H1 (cell line): Measurements from ENCODE around the gene PSMF1. TPM values are rescaled to one million over a fixed set of nuclear protein-coding genes. Genes with fewer than 3 reads are reported as not detected.

Source experiments
- JUN ChIP-seq: IDR thresholded peaks from 2 replicates; pipeline ENCODE4 v1.6.1; 2011; ENCODE audit warnings: low read depth, mild to moderate bottlenecking, improper control_type of control experiment, low read length
- NANOG ChIP-seq: IDR thresholded peaks from 2 replicates; pipeline ENCODE4 v1.6.1; 2011; ENCODE audit warnings: low read length, low read depth, mild to moderate bottlenecking, inconsistent platforms; ENCODE audit not compliant: insufficient read depth, poor library complexity, severe bottlenecking
- ZNF274 ChIP-seq: IDR thresholded peaks from 2 replicates; pipeline ENCODE4 v1.7.0; 2012; ENCODE audit warnings: low read length, borderline replicate concordance; ENCODE audit errors: extremely low read depth
- polyA plus RNA-seq, 7 experiments: library from polyadenylated mRNA; depleted of rRNA in 3 of 7; stranded (reverse) in 5 of 7; unstranded in 2 of 7; fragments of >200 nt in 5 of 7; fragments of 200-250 nt in 2 of 7; gene quantifications; 1 replicate in 5 of 7; 2 replicates in 1 of 7; 4 replicates in 1 of 7; pipeline versions ENCODE4 v1.2.1 to v1.2.3, GENCODE V29; 2011 to 2013; ENCODE audit warnings: missing spikeins in 2 of 7, mixed read lengths in 2 of 7
- total RNA-seq: library from RNA; stranded (reverse); fragmentation: NEBNext Ultra II Directional; extraction: Animal tissue kit (Norgen Biotek cat#: 25700); gene quantifications from 2 replicates; pipeline ENCODE4 v1.2.1, GENCODE V29; 2021

The PSMF1 gene
- total and polyA plus RNA-seq, 2 of the 8 experiments (the other 6 are each of a cell fraction or from before 2014, with no cell fraction given) = 106 to 159 TPM

DNA sequence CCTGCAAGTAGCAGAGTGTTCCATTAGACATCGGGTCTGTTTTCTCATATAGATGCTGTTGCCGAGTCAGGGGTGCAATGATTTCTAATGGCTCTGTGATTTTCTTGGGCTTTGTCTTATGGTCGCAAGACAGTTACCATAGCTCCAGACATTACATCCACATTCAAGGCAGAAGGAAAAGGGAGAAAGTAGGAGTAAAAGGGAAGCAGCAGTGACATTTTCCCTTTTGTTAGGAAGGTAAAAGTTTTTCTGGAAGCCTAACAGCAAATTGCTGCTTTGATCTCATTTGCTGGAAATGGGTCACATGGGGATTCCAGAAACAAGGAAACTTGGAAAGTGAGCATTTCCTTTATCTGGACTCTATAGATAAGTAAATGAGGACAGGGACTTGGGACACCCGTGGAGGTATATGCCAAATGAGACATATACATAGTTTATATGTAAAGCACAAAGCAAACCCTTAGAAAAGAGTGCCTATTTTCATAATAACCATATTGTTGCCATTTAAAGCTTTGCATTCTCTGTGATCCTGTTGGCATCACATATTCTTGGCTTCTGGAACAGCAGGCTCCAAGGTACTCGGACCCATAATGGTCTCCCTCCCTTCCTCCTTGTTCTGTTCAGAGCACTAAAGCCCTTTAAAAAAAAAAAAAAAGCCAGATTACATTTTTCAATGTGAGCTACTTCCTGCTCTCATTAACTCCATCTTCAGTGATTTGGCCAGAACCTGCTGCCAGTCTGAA lies 84.5 kb downstream of the PSMF1 start, which contains the start of gene C20orf202 (continued):
- TF ChIP-seq NANOG = no peak
- TF ChIP-seq JUN = no peak
- TF ChIP-seq ZNF274 = no peak
